Neural progenitor cell (in vitro differentiated cells): ENCODE data around the gene TMEM59.

Experiments
- EZH2 ChIP-seq: fragments of 200-600 bp; sonication (generic); IDR thresholded peaks from 2 replicates; pipeline ENCODE4 v1.6.1; 2017; ENCODE audit warnings: antibody characterized with exemption, mild to moderate bottlenecking, moderate library complexity
- EZH2phosphoT487 ChIP-seq: fragments of 200-600 bp; sonication (generic); IDR thresholded peaks from 2 replicates; pipeline ENCODE4 v1.6.1; 2017; ENCODE audit warnings: antibody characterized with exemption
- TF ChIP-seq, protein P1 (sequence below): fragments of 200-600 bp; sonication (generic); IDR thresholded peaks from 2 replicates; pipeline ENCODE4 v1.5.1; 2017; ENCODE audit warnings: antibody characterized with exemption, mild to moderate bottlenecking

DNA sequence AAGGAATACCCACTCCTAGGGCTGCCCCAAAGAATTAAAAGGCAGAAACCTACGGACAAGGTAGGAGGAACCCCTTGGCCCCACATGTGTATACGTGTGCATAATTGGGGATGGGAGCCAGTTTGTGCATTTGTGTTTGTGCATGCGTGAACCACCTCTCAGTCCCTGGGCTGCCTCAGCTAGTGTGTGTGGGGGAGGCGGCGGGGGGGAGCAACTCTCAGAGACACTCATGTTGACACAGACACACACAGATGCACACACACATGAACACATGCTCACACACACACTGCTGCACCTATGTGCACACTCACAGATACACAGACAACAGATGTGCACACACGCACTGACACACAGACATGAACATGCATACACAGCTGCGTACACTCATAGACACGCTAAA, 40.1 kb downstream of the TMEM59 start:
- TF ChIP-seq, protein P1, sequence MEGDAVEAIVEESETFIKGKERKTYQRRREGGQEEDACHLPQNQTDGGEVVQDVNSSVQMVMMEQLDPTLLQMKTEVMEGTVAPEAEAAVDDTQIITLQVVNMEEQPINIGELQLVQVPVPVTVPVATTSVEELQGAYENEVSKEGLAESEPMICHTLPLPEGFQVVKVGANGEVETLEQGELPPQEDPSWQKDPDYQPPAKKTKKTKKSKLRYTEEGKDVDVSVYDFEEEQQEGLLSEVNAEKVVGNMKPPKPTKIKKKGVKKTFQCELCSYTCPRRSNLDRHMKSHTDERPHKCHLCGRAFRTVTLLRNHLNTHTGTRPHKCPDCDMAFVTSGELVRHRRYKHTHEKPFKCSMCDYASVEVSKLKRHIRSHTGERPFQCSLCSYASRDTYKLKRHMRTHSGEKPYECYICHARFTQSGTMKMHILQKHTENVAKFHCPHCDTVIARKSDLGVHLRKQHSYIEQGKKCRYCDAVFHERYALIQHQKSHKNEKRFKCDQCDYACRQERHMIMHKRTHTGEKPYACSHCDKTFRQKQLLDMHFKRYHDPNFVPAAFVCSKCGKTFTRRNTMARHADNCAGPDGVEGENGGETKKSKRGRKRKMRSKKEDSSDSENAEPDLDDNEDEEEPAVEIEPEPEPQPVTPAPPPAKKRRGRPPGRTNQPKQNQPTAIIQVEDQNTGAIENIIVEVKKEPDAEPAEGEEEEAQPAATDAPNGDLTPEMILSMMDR, result no peak
- no peak for TF ChIP-seq EZH2
- no peak for TF ChIP-seq EZH2phosphoT487
